BJ (cell line): ENCODE data around the gene AK5. TPM values are rescaled to one million over a fixed set of nuclear protein-coding genes. Genes with fewer than 3 reads are reported as not detected.

ENCODE experiments used
- CTCF ChIA-PET: fragments of 350-600 bp; formaldehyde crosslinking; extraction: SDS; loops from one replicate; lab custom pipeline; 2021; ENCODE audit warnings: antibody characterized with exemption, inconsistent platforms; lab: Yijun Ruan, JAX
- POLR2A ChIA-PET: fragments of 300-600 bp; sonication (Branson Sonifier 250); formaldehyde crosslinking; extraction: SDS; loops from one replicate; lab custom pipeline; 2021; ENCODE audit warnings: antibody characterized with exemption; lab: Charles Lee
- DNase-seq: peaks from one replicate; pipeline ENCODE4 v3.0.0-alpha.2; 2011; ENCODE audit warnings: low read depth
- H3K27me3 ChIP-seq: 2 replicates; pipeline ENCODE4 v1.6.0; 2011; ENCODE audit warnings: low read length; ENCODE audit not compliant: control insufficient read depth, insufficient read depth
- H3K36me3 ChIP-seq: 2 replicates; pipeline ENCODE4 v1.5.1; 2011; ENCODE audit warnings: low read length; ENCODE audit not compliant: control insufficient read depth, insufficient read depth
- H3K4me3 ChIP-seq: 2 replicates; pipeline ENCODE4 v1.5.1; 2011; ENCODE audit warnings: low read depth, mild to moderate bottlenecking, control low read depth, low read length
- CTCF ChIP-seq: IDR thresholded peaks from 2 replicates; pipeline ENCODE4 v1.5.1; 2011; ENCODE audit warnings: low read depth, mild to moderate bottlenecking, control low read depth, inconsistent platforms, low read length, moderate library complexity; ENCODE audit not compliant: insufficient read depth
- polyA plus RNA-seq: library from polyadenylated mRNA; depleted of rRNA; stranded (reverse); fragments of >200 nt; gene quantifications from 2 replicates; pipeline ENCODE4 v1.2.3, GENCODE V29; 2011

Gene AK5
- polyA plus RNA-seq, 1 experiment = 7.8 TPM

DNA sequence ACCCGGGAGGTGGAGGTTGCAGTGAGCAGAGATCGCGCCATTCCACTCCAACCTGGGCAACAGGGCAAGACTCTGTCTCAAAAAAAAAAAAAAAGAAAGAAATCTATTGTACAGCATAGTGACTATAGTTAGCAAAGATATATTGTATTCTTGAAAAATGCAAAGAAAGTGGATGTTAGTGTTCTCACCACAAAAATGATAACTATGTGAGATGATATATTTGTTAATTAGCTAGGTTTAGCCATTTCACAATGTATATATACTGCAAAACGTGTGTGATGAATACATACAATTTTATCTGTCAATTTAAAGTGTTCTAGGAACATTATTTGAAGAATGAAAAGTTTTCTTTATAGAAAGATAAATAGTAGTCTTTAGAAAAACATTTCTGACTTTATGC, 179.9 kb downstream of the AK5 start:
- Histone ChIP-seq H3K27me3 (no peaks in the 10 kb centered on the region), H3K36me3 (no peaks in the 10 kb centered on the region), H3K4me3 (no peak overlapping the region)
- CTCF ChIA-PET = no interaction called here
- no peak for DNase-seq
- TF ChIP-seq CTCF = no peak
- POLR2A ChIA-PET = no interaction called here

DNA sequence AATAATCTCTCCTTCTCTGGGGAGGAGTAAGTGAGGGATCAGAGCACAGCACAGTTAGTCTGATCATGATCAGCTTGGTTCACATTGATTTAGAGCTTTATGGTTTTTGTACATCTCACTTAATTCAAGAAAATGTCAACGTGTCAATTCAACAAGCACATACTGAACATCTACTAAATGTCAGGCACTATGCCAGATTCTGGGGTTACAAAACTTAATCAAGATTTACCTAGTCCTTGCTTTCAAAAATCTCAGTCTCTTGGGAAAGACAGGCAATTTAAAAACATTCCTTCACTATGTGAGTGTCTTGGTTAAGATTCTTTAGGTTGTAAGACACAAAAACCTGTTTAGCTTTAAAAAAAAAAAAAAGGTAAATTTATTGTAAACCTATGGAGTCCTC, 181.4 kb downstream of the AK5 start:
- H3K27me3 ChIP-seq = no peaks in the 10 kb centered on the region
- no peak for DNase-seq
- no peak for TF ChIP-seq CTCF
- no peaks in the 10 kb centered on the region for H3K36me3 ChIP-seq
- no peak overlapping the region for H3K4me3 ChIP-seq
- ChIA-PET POLR2A (no interaction called here), CTCF (no interaction called here)

DNA sequence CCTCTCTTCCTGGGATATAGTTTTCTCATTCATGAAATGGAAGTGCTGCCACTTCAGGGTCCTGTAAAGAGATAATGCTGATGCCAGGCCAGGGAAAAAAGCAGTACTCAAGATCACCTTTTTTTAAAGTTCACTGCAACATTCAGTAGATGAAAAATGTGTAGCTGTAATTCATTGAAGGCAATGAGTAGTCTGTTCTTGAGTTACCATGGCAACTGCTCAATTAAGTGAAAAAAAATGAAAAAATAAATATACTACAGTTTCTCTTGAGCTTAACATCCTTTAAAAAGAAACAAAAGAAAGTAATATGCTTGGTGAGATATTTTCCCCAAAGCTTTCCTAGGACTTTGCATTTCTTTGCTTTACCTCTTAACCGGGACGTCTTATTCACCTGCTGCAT, 183.3 kb downstream of the AK5 start:
- POLR2A ChIA-PET = no interaction called here
- H3K4me3 ChIP-seq = no peak overlapping the region
- no peaks in the 10 kb centered on the region for H3K27me3 ChIP-seq
- CTCF ChIA-PET = no interaction called here
- TF ChIP-seq CTCF = no peak
- no peaks in the 10 kb centered on the region for H3K36me3 ChIP-seq
- no peak for DNase-seq

GRCh38 chr1:77465922-77466321, 184.1 kb downstream of the AK5 start:
- CTCF ChIA-PET = interaction anchor here (0.6 to 1.2 kb wide), 3 partner anchors 9 to 20 kb away, joined by 3 to 4 read pairs (median 3); no protein-coding TSS in a partner anchor
- no peaks in the 10 kb centered on the region for H3K27me3 ChIP-seq
- POLR2A ChIA-PET = no interaction called here
- no peak for TF ChIP-seq CTCF
- H3K36me3 ChIP-seq = no peaks in the 10 kb centered on the region
- no peak overlapping the region for H3K4me3 ChIP-seq
- DNase-seq = no peak

- no peak for DNase-seq
- POLR2A ChIA-PET = no interaction called here
- TF ChIP-seq CTCF = no peak
Measured at GRCh38 chr1:77467021-77467595, 185.3 kb downstream of the AK5 start.

More at GRCh38 chr1:77467021-77467595, 185.3 kb downstream of the AK5 start:
- H3K36me3 ChIP-seq = no peaks in the 10 kb centered on the region
- CTCF ChIA-PET = no interaction called here
- no peaks in the 10 kb centered on the region for H3K27me3 ChIP-seq
- H3K4me3 ChIP-seq = no peak overlapping the region
